SU-DHL-6 (cell line): ENCODE data around the gene MPLKIP.

Experiments
- CTCF ChIP-seq: fragments of 200-600 bp; sonication (generic); IDR thresholded peaks from one replicate; pipeline ENCODE4 v1.5.1; 2017; ENCODE audit warnings: antibody characterized with exemption, mild to moderate bottlenecking, low read length, moderate library complexity; ENCODE audit not compliant: insufficient read depth, poor library complexity, severe bottlenecking
- EZH2phosphoT487 ChIP-seq: fragments of 200-600 bp; sonication (generic), shearing (Covaris generic); conservative IDR thresholded peaks from 2 replicates; pipeline ENCODE4 v1.6.1; 2018; ENCODE audit warnings: mild to moderate bottlenecking, antibody characterized with exemption, low read length, moderate library complexity, mixed read lengths

DNA sequence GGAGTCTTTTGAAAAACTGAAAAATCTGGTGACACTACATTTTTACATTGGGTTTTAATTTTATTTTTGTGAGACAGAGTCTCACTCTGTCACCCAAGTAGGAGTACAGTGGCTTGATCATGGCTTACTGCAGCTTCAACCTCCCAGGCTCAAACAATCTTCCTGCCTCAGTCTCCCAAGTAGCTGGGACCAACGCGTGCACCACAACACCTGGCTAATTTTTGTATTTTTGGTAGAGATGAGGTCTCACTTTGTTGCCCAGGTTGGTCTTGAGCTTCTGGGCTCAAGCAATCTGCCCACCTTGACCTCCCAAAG lies 11.5 kb downstream of the MPLKIP start:
- TF ChIP-seq CTCF (no peak), EZH2phosphoT487 (no peak)
